ENCODE data around the gene DPF3.

GRCh38 chr14:72909163-72909562 lies 15.3 kb upstream of the DPF3 start:
- TF ChIP-seq, protein P1, sequence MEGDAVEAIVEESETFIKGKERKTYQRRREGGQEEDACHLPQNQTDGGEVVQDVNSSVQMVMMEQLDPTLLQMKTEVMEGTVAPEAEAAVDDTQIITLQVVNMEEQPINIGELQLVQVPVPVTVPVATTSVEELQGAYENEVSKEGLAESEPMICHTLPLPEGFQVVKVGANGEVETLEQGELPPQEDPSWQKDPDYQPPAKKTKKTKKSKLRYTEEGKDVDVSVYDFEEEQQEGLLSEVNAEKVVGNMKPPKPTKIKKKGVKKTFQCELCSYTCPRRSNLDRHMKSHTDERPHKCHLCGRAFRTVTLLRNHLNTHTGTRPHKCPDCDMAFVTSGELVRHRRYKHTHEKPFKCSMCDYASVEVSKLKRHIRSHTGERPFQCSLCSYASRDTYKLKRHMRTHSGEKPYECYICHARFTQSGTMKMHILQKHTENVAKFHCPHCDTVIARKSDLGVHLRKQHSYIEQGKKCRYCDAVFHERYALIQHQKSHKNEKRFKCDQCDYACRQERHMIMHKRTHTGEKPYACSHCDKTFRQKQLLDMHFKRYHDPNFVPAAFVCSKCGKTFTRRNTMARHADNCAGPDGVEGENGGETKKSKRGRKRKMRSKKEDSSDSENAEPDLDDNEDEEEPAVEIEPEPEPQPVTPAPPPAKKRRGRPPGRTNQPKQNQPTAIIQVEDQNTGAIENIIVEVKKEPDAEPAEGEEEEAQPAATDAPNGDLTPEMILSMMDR (IDR thresholded peaks at IDR 0.05), result no peak
- no peak for TF ChIP-seq POLR2AphosphoS5 (IDR thresholded peaks at IDR 0.05; ENCODE audit: low read depth, low read length)
